Measurements from ENCODE around the gene FAM193A.

The FAM193A gene

GRCh38 chr4:2560167-2560566 lies 23.7 kb downstream of the FAM193A start:
- H3K4me3 ChIP-seq (ENCODE audit: severe bottlenecking) = no peak overlapping the region
- no peaks in the 10 kb centered on the region for H3K27me3 ChIP-seq (ENCODE audit: insufficient read depth, poor library complexity, severe bottlenecking)
- no peaks in the 10 kb centered on the region for H3K4me1 ChIP-seq (ENCODE audit: insufficient read depth, poor library complexity, severe bottlenecking)
- H3K27ac ChIP-seq (ENCODE audit: poor library complexity, severe bottlenecking) = no peak overlapping the region
- ATAC-seq (ENCODE audit: low read depth) (no peak), DNase-seq (ENCODE audit: low spot score) (no peak)
- H3K36me3 ChIP-seq (ENCODE audit: low read depth) = peaks cover 4% of the 10 kb centered on the region
- H3K9me3 ChIP-seq (ENCODE audit: severe bottlenecking) = no peaks in the 10 kb centered on the region
- TF ChIP-seq CTCF (IDR thresholded peaks at IDR 0.05; ENCODE audit: poor library complexity, severe bottlenecking) = no peak

GRCh38 chr4:2565533-2565932 lies 29.1 kb downstream of the FAM193A start:
- ATAC-seq (ENCODE audit: low read depth) = no peak
- Histone ChIP-seq H3K27me3 (ENCODE audit: insufficient read depth, poor library complexity, severe bottlenecking) (no peaks in the 10 kb centered on the region), H3K27ac (ENCODE audit: poor library complexity, severe bottlenecking) (no peak overlapping the region), H3K4me3 (ENCODE audit: severe bottlenecking) (no peak overlapping the region), H3K36me3 (ENCODE audit: low read depth) (peaks cover 8% of the 10 kb centered on the region), H3K9me3 (ENCODE audit: severe bottlenecking) (no peaks in the 10 kb centered on the region), H3K4me1 (ENCODE audit: insufficient read depth, poor library complexity, severe bottlenecking) (no peaks in the 10 kb centered on the region)
- no peak for TF ChIP-seq CTCF (IDR thresholded peaks at IDR 0.05; ENCODE audit: poor library complexity, severe bottlenecking)
- DNase-seq (ENCODE audit: low spot score) = no peak

GRCh38 chr4:2570036-2570435 lies 33.6 kb downstream of the FAM193A start:
- DNase-seq (ENCODE audit: low spot score) (no peak), ATAC-seq (ENCODE audit: low read depth) (no peak)
- H3K27me3 ChIP-seq (ENCODE audit: insufficient read depth, poor library complexity, severe bottlenecking) = no peaks in the 10 kb centered on the region
- no peaks in the 10 kb centered on the region for H3K4me1 ChIP-seq (ENCODE audit: insufficient read depth, poor library complexity, severe bottlenecking)
- peaks cover 3% of the 10 kb centered on the region for H3K36me3 ChIP-seq (ENCODE audit: low read depth)
- no peak overlapping the region for H3K4me3 ChIP-seq (ENCODE audit: severe bottlenecking)
- H3K9me3 ChIP-seq (ENCODE audit: severe bottlenecking) = no peaks in the 10 kb centered on the region
- TF ChIP-seq CTCF (IDR thresholded peaks at IDR 0.05; ENCODE audit: poor library complexity, severe bottlenecking) = no peak
- no peak overlapping the region for H3K27ac ChIP-seq (ENCODE audit: poor library complexity, severe bottlenecking)

- DNase-seq (ENCODE audit: low spot score) (no peak), ATAC-seq (ENCODE audit: low read depth) (no peak)
- H3K36me3 ChIP-seq (ENCODE audit: low read depth) = peaks cover 3% of the 10 kb centered on the region
- no peak overlapping the region for H3K4me3 ChIP-seq (ENCODE audit: severe bottlenecking)
- no peaks in the 10 kb centered on the region for H3K27me3 ChIP-seq (ENCODE audit: insufficient read depth, poor library complexity, severe bottlenecking)
- no peak for TF ChIP-seq CTCF (IDR thresholded peaks at IDR 0.05; ENCODE audit: poor library complexity, severe bottlenecking)
- no peaks in the 10 kb centered on the region for H3K4me1 ChIP-seq (ENCODE audit: insufficient read depth, poor library complexity, severe bottlenecking)
- no peak overlapping the region for H3K27ac ChIP-seq (ENCODE audit: poor library complexity, severe bottlenecking)
- no peaks in the 10 kb centered on the region for H3K9me3 ChIP-seq (ENCODE audit: severe bottlenecking)
Measured at GRCh38 chr4:2570551-2571222, 34.2 kb downstream of the FAM193A start.

- ATAC-seq (ENCODE audit: low read depth) = no peak
- Histone ChIP-seq H3K27me3 (ENCODE audit: insufficient read depth, poor library complexity, severe bottlenecking) (no peaks in the 10 kb centered on the region), H3K36me3 (ENCODE audit: low read depth) (peaks cover 3% of the 10 kb centered on the region; the same call in 1 of the 2 replicates)
Measured at GRCh38 chr4:2572076-2572475, 35.6 kb downstream of the FAM193A start.

More at GRCh38 chr4:2572076-2572475, 35.6 kb downstream of the FAM193A start:
- Histone ChIP-seq H3K4me3 (ENCODE audit: severe bottlenecking) (no peak overlapping the region), H3K27ac (ENCODE audit: poor library complexity, severe bottlenecking) (no peak overlapping the region), H3K4me1 (ENCODE audit: insufficient read depth, poor library complexity, severe bottlenecking) (no peaks in the 10 kb centered on the region), H3K9me3 (ENCODE audit: severe bottlenecking) (no peaks in the 10 kb centered on the region)
- DNase-seq (ENCODE audit: low spot score) = no peak
- TF ChIP-seq CTCF (IDR thresholded peaks at IDR 0.05; ENCODE audit: poor library complexity, severe bottlenecking) = no peak
